ENCODE data around the gene SLC26A9.

- TF ChIP-seq PCBP1 (IDR thresholded peaks at IDR 0.05; ENCODE audit: low read depth, low read length, poor library complexity, severe bottlenecking) (no peak), POLR2A (conservative IDR thresholded peaks at IDR 0.05) (no peak), POLR2AphosphoS2 (IDR thresholded peaks at IDR 0.05; ENCODE audit: low read length) (no peak), RERE (CRISPR knock-in tag; IDR thresholded peaks at IDR 0.05; ENCODE audit: borderline replicate concordance) (no peak), BRF1 (IDR thresholded peaks at IDR 0.05; ENCODE audit: borderline replicate concordance, extremely low read depth, insufficient read length) (no peak)
Observed at GRCh38 chr1:205980237-205980870, 37.1 kb upstream of the SLC26A9 start.
